ENCODE data around the gene SGCD.

DNA sequence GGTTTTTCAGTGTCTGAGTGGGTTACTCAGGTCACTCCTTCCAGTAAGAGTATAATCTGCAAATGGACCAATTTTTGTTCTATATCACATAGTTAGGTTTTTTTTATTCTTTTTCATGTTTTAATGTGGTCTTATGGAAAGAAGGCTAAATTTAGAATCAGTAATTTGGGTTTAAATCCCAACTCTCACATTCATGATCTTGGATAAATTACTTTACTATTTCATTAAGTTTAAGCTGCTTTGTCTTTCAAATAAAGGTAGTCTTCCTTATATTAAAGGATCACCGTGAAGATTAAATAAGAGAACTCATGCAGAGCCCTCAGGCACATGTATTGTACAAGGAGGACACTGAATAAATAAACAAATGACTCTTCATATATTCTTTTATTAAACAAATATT lies 234.7 kb downstream of the SGCD start:
- no peak for TF ChIP-seq POLR2A (IDR thresholded peaks at IDR 0.05)
- TF ChIP-seq, protein P1, sequence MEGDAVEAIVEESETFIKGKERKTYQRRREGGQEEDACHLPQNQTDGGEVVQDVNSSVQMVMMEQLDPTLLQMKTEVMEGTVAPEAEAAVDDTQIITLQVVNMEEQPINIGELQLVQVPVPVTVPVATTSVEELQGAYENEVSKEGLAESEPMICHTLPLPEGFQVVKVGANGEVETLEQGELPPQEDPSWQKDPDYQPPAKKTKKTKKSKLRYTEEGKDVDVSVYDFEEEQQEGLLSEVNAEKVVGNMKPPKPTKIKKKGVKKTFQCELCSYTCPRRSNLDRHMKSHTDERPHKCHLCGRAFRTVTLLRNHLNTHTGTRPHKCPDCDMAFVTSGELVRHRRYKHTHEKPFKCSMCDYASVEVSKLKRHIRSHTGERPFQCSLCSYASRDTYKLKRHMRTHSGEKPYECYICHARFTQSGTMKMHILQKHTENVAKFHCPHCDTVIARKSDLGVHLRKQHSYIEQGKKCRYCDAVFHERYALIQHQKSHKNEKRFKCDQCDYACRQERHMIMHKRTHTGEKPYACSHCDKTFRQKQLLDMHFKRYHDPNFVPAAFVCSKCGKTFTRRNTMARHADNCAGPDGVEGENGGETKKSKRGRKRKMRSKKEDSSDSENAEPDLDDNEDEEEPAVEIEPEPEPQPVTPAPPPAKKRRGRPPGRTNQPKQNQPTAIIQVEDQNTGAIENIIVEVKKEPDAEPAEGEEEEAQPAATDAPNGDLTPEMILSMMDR (IDR thresholded peaks at IDR 0.05): no peak
